ENCODE measurements around the gene PSMB5.

PSMB5 gene
- 11.1 to 37.9 reads per million in 2 donors for total RNA-seq

- peak; percentile 70 for DNase-seq
Observed at GRCh38 chr14:23034498-23035302, at the start of gene PSMB5. Gene PSMB5 (minus strand): TSS chr14:23034900. CDS start chr14:23034881, 19 bp downstream.

DNA sequence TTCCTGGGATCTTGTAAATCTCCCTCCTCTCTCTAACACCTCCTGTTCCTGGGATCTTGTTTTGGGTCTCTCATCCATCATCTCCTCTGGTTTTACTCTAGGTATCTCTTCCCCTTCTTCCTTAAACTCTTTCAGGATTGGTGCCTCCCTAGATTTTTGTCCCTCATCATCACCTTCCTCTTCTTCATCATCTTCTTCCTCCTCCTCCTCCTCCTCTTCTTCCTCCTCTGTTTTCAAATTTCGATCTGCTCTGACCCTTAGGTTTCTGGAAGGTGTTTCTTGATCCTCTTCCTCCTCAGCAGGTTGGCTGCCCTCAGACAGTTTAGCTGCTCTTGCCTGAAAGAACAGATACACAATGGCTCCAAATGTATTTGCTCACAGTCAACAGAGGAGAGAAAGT, 45.8 kb upstream of the PSMB5 start:
- no peak for DNase-seq

DNA sequence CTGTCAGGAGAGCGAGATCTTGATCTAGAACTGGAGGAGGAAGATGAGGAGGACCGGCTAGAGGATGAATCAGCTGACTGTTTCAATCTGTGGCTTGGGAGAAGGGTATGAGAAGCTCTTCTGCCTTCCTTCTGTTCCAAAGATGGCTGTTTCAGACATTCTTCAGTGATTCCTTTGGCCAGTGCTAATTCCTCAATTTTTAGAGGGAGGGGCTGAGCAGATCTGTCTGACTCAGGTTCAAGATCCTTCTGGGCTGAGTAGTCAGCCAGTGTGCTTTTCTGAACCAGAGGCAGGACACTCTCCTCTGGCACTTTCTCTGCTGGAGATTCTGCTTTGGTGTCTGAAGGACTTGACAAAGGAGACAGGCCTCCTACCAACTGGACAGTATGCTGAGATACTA, 45.0 kb upstream of the PSMB5 start:
- no peak for DNase-seq

- DNase-seq = no peak
Observed at GRCh38 chr14:23078692-23079116, 44.0 kb upstream of the PSMB5 start.

- no peak for DNase-seq
Observed at GRCh38 chr14:23077962-23078361, 43.3 kb upstream of the PSMB5 start.

GRCh38 chr14:23076785-23077408, 42.2 kb upstream of the PSMB5 start:
- no peak for DNase-seq

GRCh38 chr14:23074906-23075305, 40.2 kb upstream of the PSMB5 start:
- DNase-seq = no peak

GRCh38 chr14:23071921-23072539, 37.3 kb upstream of the PSMB5 start:
- no peak for DNase-seq

DNA sequence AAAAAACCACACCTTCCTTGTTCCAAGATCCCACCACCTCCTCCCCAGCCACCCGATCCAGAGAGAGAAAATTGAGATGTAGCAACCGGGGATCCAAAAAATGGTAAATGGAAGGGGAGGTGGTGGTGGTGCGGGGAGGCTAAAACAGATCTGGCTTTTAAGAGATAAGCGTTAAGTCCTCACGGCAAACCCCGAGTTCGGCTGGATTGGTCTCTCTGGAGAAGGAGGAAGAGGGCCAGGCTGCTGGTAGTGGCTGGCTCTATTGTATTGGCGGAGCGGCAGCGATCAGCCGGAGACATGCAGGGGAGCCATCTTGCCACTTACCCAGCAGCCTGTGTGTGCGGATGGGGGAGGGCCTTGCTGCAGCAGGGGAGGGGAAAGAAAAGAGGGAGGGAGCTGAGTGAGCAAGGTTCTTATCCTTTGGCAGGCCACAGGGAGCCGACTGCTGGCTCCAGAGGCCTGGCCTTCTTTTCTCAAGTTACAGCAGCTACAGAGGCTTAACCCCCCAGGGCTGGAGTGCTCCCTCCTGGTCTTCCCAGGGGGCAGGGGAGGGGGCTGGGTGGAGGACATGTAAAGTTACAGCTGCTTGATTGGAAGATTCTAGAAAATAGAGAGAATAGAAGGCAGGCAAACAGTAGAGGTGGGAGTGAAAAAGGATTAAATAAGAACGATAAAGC, 36.7 kb upstream of the PSMB5 start:
- peak; percentile 62 for DNase-seq

- no peak for DNase-seq
Observed at GRCh38 chr14:23070262-23071129, 35.8 kb upstream of the PSMB5 start.

GRCh38 chr14:23069413-23069806, 34.7 kb upstream of the PSMB5 start:
- DNase-seq = no peak

DNA sequence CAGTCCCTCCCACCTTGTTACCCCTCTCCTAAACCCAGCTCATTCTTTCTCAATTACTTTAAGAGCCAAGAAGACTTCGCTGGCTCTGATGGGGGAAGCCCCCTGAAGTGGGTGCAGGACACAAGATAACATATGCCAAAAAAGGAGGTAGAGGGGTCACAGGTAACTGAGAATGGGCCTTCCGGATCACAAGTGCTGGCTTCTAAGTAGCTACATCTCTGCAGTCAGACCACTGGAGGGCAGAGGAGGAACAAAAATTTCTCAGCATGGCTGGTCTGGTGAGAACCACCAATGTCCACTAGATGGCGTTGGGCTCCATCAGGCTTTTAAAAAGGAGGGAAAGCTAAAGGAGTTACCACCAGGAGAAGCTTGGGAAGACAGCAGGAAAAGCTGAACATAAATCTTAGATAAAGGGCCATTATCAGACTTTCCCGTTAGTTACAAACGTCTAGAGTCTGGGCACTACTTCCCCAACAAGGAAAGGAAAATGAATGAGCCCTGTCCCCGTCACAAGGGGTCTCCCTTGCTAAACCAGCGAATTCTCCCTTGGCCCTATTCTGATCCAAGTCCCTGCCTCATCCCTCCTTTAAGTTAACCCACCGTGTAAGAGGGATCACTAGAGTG, 34.2 kb upstream of the PSMB5 start:
- DNase-seq = peak; percentile 57

- no peak for DNase-seq
Observed at GRCh38 chr14:23067847-23068788, 33.4 kb upstream of the PSMB5 start.

- DNase-seq = no peak
Observed at GRCh38 chr14:23066855-23067744, 32.4 kb upstream of the PSMB5 start.

DNA sequence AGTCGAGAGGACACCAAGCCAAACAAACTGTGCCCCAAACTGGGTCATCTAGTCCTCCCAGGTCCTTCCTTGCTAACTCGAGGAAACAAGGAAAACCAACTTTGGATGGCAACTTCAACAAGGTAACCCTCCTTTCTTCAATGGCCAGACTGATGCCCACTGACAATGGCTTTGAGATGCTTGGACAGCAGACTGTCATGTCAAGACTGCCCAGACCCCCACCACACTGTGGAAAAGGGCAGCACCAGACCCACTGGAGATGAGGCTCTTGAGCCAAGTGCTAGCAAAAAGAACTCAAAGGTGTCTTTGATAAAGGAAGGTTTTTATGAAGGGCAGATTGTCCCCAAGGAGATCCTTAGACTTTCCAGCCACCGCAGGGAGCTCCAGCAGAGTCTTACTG, 31.7 kb upstream of the PSMB5 start:
- DNase-seq = no peak

GRCh38 chr14:23063601-23064000, 28.9 kb upstream of the PSMB5 start:
- DNase-seq = no peak

DNA sequence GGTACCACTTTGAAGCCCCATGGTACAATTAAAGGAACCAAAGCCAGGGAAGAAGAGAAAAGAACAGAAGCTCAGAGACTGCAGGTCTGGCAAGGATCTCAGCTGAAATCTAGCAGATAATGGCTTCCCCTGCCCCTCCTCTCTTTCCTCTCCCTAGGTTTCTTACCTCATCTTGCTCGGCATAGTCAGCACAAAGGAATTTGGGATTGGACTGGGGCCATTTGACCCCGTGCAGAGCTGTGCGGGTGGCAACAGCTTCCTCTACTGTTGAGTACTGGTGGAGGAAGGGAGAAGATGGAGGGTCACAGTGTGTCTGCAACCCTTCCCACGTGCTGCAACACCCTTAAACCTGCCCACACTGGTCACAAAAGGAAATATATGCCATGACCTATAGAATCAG, 27.3 kb upstream of the PSMB5 start:
- no peak for DNase-seq

DNA sequence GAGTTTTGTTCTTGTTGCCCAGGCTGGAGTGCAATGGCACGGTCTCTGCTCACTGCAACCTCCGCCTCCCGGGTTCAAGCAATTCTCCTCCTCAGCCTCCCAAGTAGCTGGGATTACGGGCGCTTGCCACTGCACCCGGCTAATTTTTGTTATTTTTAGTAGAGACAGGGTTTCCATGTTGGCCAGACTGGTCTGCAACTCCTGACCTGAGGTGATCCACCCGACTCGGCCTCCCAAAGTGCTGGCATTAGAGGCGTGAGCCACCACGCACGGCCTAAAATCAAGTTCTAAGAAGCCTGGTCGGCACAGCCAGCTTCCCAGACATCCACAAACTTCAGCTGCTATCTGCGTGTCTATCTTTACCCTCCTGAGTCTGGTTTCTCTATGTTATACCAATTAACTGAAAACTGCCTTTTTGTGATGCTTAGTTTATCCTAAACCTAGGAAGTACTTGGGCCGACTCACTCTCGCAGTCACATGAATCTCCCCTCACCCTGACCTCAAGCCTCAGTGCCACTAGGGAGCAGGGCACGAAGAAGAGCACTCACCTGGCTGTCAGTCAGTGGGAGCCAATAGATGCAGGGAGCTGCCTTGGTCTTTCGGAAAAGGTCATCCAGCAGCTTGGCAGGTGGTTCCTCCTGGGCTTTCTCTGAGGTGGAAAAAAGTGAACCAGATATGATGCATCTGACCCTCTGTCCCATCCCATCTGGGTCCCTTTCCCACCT, 26.0 kb upstream of the PSMB5 start:
- DNase-seq = no peak

Measured in T-helper 9 cell (primary cell).